Measurements from ENCODE around the gene CHRNA1. TPM values are rescaled to one million over a fixed set of nuclear protein-coding genes. Genes with fewer than 3 reads are reported as not detected.

CHRNA1 gene
- total RNA-seq, 3 donors from 2014 or later = 0.76 to 2.6 (median 1.4) TPM

GRCh38 chr2:174744111-174744510 lies 20.2 kb downstream of the CHRNA1 start:
- intact Hi-C loops (cut with DNase I, micrococcal nuclease) = no loop called here
- H3K4me3 ChIP-seq = no peak overlapping the region
- no peaks in the 10 kb centered on the region for H3K36me3 ChIP-seq (ENCODE audit: low read depth)
- TF ChIP-seq CTCF (IDR thresholded peaks at IDR 0.05) = no peak
- no peaks in the 10 kb centered on the region for H3K9me3 ChIP-seq
- DNase-seq = no peak
- no peaks in the 10 kb centered on the region for H3K4me1 ChIP-seq (ENCODE audit: low read depth)
- no peak for ATAC-seq

DNA sequence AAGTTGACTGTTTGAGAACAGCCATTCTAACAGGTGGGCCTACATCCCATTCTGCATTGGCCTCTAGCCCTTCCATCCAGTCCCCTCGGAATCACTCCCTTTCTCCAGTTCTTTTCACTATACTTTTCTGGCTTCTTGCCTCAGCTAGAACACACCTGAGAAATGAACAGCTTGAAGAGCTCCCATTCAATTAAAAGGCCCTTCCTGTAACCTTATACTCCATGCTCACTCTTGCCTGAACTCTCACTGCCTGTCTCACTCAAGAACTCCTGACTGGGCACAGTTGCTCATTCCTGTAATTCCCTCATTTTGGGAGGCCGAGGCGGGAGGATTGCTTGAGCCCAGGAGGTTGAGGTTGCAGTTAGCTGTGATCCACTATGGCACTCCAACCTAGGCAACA lies 23.6 kb downstream of the CHRNA1 start:
- ATAC-seq = no peak
- intact Hi-C loops (cut with DNase I, micrococcal nuclease) = no loop called here

DNA sequence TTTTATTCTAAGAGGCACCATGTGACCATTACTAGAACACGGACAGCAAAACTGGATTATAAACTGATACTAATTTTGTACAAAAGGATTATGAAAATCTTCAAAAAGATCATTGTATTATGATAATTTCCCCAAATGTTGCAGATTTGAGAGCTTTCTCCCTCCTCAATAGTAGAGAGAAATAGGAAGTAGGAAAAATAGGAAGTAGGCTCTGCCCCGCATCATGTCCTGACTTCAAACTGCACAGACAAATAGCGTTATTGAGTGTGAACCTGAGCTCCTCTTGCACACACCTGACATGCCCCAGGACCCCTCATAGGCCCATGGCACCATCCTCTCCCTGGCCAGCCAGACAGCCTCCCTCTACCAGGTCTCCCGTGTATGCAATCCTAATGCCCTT lies 25.4 kb downstream of the CHRNA1 start:
- TF ChIP-seq CTCF (IDR thresholded peaks at IDR 0.05) = no peak
- H3K36me3 ChIP-seq (ENCODE audit: low read depth) = no peaks in the 10 kb centered on the region
- no peak for DNase-seq
- no peak for ATAC-seq
- intact Hi-C loops (cut with DNase I, micrococcal nuclease) = no loop called here
- no peaks in the 10 kb centered on the region for H3K4me1 ChIP-seq (ENCODE audit: low read depth)
- H3K4me3 ChIP-seq = no peak overlapping the region
- no peaks in the 10 kb centered on the region for H3K9me3 ChIP-seq

More for the DNA sequence above, 23.6 kb downstream of the CHRNA1 start:
- Histone ChIP-seq H3K36me3 (ENCODE audit: low read depth) (no peaks in the 10 kb centered on the region), H3K9me3 (no peaks in the 10 kb centered on the region), H3K4me1 (ENCODE audit: low read depth) (no peaks in the 10 kb centered on the region), H3K4me3 (no peak overlapping the region)
- no peak for TF ChIP-seq CTCF (IDR thresholded peaks at IDR 0.05)
- no peak for DNase-seq

- intact Hi-C loops (cut with DNase I, micrococcal nuclease) = no loop called here
- TF ChIP-seq CTCF (IDR thresholded peaks at IDR 0.05) = no peak
- ATAC-seq (no peak), DNase-seq (no peak)
- no peaks in the 10 kb centered on the region for H3K36me3 ChIP-seq (ENCODE audit: low read depth)
- no peaks in the 10 kb centered on the region for H3K4me1 ChIP-seq (ENCODE audit: low read depth)
- H3K4me3 ChIP-seq = no peak overlapping the region
- no peaks in the 10 kb centered on the region for H3K9me3 ChIP-seq
Measured at GRCh38 chr2:174731546-174731945, 32.7 kb downstream of the CHRNA1 start.

DNA sequence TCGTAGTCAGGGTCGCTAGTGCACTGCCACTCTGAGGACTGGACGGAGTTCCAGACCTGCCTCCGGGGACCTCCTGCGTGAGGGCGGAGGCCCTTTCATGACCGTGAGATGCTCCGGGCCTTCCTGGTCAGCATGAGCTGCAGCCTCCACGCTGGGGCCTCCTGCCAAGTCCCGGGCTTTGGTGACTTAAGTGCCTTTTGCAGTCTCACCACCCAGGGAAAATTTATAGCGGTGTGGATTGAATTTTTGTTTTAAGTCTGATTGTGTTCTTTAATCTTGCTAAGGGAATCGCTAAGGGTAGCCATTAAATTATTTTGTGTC lies 33.6 kb downstream of the CHRNA1 start:
- Histone ChIP-seq H3K4me1 (ENCODE audit: low read depth) (no peaks in the 10 kb centered on the region), H3K36me3 (ENCODE audit: low read depth) (no peaks in the 10 kb centered on the region), H3K9me3 (no peaks in the 10 kb centered on the region), H3K4me3 (no peak overlapping the region)
- intact Hi-C loops (cut with DNase I, micrococcal nuclease) = no loop called here
- TF ChIP-seq CTCF (IDR thresholded peaks at IDR 0.05) = no peak
- ATAC-seq (no peak), DNase-seq (no peak)
